HEK293 (cell line): ENCODE results near the gene PEPD.

Experiments used
- ZEB2 ChIP-seq: fragments of 450-650 bp; formaldehyde crosslinking; IDR thresholded peaks from 2 replicates; pipeline ENCODE4 v1.5.1; 2016; ENCODE audit warnings: missing biosample characterization, missing genetic modification characterization
- ZNF16 ChIP-seq: fragments of 450-650 bp; formaldehyde crosslinking; IDR thresholded peaks from 2 replicates; pipeline ENCODE4 v1.5.1; 2016; ENCODE audit warnings: low read depth, missing biosample characterization, missing genetic modification characterization
- ZNF211 ChIP-seq: fragments of 450-650 bp; formaldehyde crosslinking; IDR thresholded peaks from 2 replicates; pipeline ENCODE4 v1.5.1; 2016; ENCODE audit warnings: low read depth, missing biosample characterization, missing genetic modification characterization
- ZNF571 ChIP-seq: fragments of 450-650 bp; formaldehyde crosslinking; IDR thresholded peaks from 2 replicates; pipeline ENCODE4 v1.5.0; 2017; ENCODE audit warnings: missing biosample characterization, missing genetic modification characterization
- TF ChIP-seq, protein P1 (sequence below): fragments of 450-650 bp; formaldehyde crosslinking; IDR thresholded peaks from 2 replicates; pipeline ENCODE4 v1.5.1; 2016; ENCODE audit warnings: missing biosample characterization, missing genetic modification characterization
- TF ChIP-seq, protein P2 (sequence below): fragments of 450-650 bp; formaldehyde crosslinking; IDR thresholded peaks from 2 replicates; pipeline ENCODE4 v1.5.1; 2016; ENCODE audit warnings: missing biosample characterization, missing genetic modification characterization

DNA sequence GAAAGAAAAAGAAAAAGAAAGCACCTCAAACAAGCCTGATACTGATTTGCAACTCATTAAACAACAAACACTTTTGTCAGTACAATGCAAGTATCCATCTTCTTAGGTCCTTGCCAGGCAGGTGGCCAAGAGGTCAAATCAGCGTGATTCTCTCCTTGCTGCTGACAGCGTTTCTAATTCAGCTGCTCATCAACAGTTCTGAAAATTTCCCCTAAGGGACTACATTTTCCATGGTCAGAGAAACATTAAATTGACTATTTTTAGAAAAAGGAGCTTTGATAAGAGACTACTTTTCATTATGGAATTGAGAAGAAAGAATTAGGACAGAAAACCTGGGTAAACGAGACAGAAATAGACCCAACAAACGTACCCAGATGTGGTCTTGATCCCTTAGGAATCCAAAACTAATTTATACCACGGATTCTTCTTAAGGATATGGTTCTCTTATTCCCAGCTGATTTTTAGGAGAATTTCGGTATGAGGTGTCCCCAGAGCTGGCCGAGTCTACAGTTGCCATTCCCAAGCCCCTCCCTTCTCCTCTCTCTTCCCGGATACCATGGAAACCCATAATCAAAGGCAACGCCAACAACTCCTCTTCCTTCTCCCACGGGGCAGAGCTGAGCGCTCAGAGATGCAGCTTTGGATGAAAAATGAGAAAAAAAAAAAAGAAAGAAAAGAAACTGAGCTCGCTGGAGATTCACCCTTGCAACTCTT, 177.6 kb downstream of the PEPD start:
- TF ChIP-seq, protein P1, sequence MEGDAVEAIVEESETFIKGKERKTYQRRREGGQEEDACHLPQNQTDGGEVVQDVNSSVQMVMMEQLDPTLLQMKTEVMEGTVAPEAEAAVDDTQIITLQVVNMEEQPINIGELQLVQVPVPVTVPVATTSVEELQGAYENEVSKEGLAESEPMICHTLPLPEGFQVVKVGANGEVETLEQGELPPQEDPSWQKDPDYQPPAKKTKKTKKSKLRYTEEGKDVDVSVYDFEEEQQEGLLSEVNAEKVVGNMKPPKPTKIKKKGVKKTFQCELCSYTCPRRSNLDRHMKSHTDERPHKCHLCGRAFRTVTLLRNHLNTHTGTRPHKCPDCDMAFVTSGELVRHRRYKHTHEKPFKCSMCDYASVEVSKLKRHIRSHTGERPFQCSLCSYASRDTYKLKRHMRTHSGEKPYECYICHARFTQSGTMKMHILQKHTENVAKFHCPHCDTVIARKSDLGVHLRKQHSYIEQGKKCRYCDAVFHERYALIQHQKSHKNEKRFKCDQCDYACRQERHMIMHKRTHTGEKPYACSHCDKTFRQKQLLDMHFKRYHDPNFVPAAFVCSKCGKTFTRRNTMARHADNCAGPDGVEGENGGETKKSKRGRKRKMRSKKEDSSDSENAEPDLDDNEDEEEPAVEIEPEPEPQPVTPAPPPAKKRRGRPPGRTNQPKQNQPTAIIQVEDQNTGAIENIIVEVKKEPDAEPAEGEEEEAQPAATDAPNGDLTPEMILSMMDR (tag by site-specific recombination), result no peak
- no peak; the same call in 1 of the 2 replicates for TF ChIP-seq ZNF16 (tag by site-specific recombination)
- TF ChIP-seq, protein P2, sequence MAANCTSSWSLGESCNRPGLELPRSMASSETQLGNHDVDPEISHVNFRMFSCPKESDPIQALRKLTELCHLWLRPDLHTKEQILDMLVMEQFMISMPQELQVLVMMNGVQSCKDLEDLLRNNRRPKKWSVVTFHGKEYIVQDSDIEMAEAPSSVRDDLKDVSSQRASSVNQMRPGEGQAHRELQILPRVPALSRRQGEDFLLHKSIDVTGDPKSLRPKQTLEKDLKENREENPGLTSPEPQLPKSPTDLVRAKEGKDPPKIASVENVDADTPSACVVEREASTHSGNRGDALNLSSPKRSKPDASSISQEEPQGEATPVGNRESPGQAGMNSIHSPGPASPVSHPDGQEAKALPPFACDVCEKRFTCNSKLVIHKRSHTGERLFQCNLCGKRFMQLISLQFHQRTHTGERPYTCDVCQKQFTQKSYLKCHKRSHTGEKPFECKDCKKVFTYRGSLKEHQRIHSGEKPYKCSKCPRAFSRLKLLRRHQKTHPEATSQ (tag by site-specific recombination), result no peak
- TF ChIP-seq ZNF571 (tag by site-specific recombination), result no peak
- TF ChIP-seq ZNF211 (tag by site-specific recombination), result no peak
- TF ChIP-seq ZEB2 (tag by site-specific recombination), result no peak
